Keratinocyte (primary cell): ENCODE results near the gene KRT6C. TPM values are rescaled to one million over a fixed set of nuclear protein-coding genes. Genes with fewer than 3 reads are reported as not detected.

Experiments used
- DNase-seq: peaks from one replicate; pipeline ENCODE4 v3.0.0-alpha.2; 2011; ENCODE audit warnings: low read depth, missing footprints, low spot score
- FAIRE-seq: peaks from 2 replicates; lab custom pipeline; 2011; peaks lifted over from hg19 to GRCh38; lab: Jason Lieb, UNC
- H2AFZ ChIP-seq: 2 replicates; pipeline ENCODE4 v1.6.0; 2012; ENCODE audit warnings: low read length, control low read depth, inconsistent platforms; ENCODE audit not compliant: control insufficient read depth
- H3K27ac ChIP-seq: 2 replicates; pipeline ENCODE4 v1.5.1; 2011; ENCODE audit warnings: low read length; ENCODE audit not compliant: control insufficient read depth, insufficient read depth
- H3K27me3 ChIP-seq: 3 replicates; pipeline ENCODE4 v1.6.0; 2011; ENCODE audit warnings: low read length; ENCODE audit not compliant: control insufficient read depth, insufficient read depth; ENCODE audit errors: extremely low read depth
- H3K36me3 ChIP-seq, 2 experiments: 2 replicates in 1 of 2; 3 replicates in 1 of 2; pipeline ENCODE4 v1.5.1; 2011; ENCODE audit warnings: low read length in 2 of 2, mild to moderate bottlenecking in 1 of 2; ENCODE audit not compliant: control insufficient read depth in 2 of 2, insufficient read depth in 2 of 2; ENCODE audit errors: extremely low read depth in 1 of 2
- H3K4me1 ChIP-seq: 3 replicates; pipeline ENCODE4 v1.5.1; 2011; ENCODE audit warnings: low read length; ENCODE audit not compliant: control insufficient read depth, insufficient read depth; ENCODE audit errors: extremely low read depth
- H3K4me2 ChIP-seq: 3 replicates; pipeline ENCODE4 v1.6.0; 2011; ENCODE audit warnings: low read depth, low read length; ENCODE audit not compliant: control insufficient read depth, insufficient read depth; ENCODE audit errors: extremely low read depth
- H3K4me3 ChIP-seq, 3 experiments: fragments of 200-600 bp in 1 of 3; sonication (generic) in 1 of 3; 2 replicates in 2 of 3; 3 replicates in 1 of 3; pipeline ENCODE4 v1.5.1; 2011 to 2016; ENCODE audit warnings: low read length in 3 of 3, mild to moderate bottlenecking in 3 of 3, control low read depth in 2 of 3, inconsistent platforms in 1 of 3, low read depth in 1 of 3, mixed read lengths in 1 of 3, mixed run types in 1 of 3, moderate library complexity in 1 of 3; ENCODE audit not compliant: control insufficient read depth in 2 of 3, insufficient read depth in 2 of 3; ENCODE audit errors: extremely low read depth in 1 of 3
- H3K79me2 ChIP-seq: 2 replicates; pipeline ENCODE4 v1.6.0; 2012; ENCODE audit warnings: low read length; ENCODE audit not compliant: control insufficient read depth, insufficient read depth
- H3K9ac ChIP-seq: 3 replicates; pipeline ENCODE4 v1.6.0; 2011; ENCODE audit warnings: low read length; ENCODE audit not compliant: control insufficient read depth, insufficient read depth; ENCODE audit errors: extremely low read depth
- H3K9me1 ChIP-seq: 3 replicates; pipeline ENCODE4 v1.6.0; 2011; ENCODE audit warnings: low read length; ENCODE audit not compliant: control insufficient read depth, insufficient read depth; ENCODE audit errors: extremely low read depth
- H3K9me3 ChIP-seq: 2 replicates; pipeline ENCODE4 v1.5.1; 2012; ENCODE audit warnings: low read depth, low read length; ENCODE audit not compliant: control insufficient read depth
- H4K20me1 ChIP-seq: 3 replicates; pipeline ENCODE4 v1.6.0; 2011; ENCODE audit warnings: low read length; ENCODE audit not compliant: control insufficient read depth, insufficient read depth; ENCODE audit errors: extremely low read depth
- EZH2 ChIP-seq: IDR thresholded peaks from one replicate; pipeline ENCODE4 v1.6.1; 2012; ENCODE audit warnings: inconsistent platforms, mild to moderate bottlenecking, low read length, moderate library complexity
- dilution Hi-C: fragments of 300-500 bp; cut with MboI; formaldehyde crosslinking; loops from one replicate; pipeline ENCODE4 v1.7.0; 2020; ENCODE audit warnings: low sequenced_read_pairs; ENCODE audit not compliant: extremely low pct_ligation_motif_present
- polyA plus RNA-seq, 5 experiments: library from polyadenylated mRNA; depleted of rRNA in 3 of 5; stranded (reverse) in 3 of 5; stranded (forward) in 1 of 5; unstranded in 1 of 5; fragments of >200 nt; gene quantifications; 1 replicate in 1 of 5; 2 replicates in 3 of 5; 3 replicates in 1 of 5; pipeline versions ENCODE4 v1.2.1 to v1.2.3, GENCODE V29; 2011 to 2012; ENCODE audit warnings: missing spikeins in 2 of 5, low read depth in 1 of 5, low replicate concordance in 1 of 5
- TF ChIP-seq, protein P1 (sequence below), 3 experiments: IDR thresholded peaks in 1 of 3; conservative IDR thresholded peaks in 1 of 3; optimal IDR thresholded peaks in 1 of 3; 2 replicates in 2 of 3; 3 replicates in 1 of 3; pipeline versions ENCODE3 to v1.5.1; 2011; ENCODE audit warnings: low read length in 3 of 3, mild to moderate bottlenecking in 3 of 3, moderate library complexity in 2 of 3, control low read depth in 1 of 3, inconsistent platforms in 1 of 3; ENCODE audit not compliant: insufficient read depth in 2 of 3; ENCODE audit errors: extremely low read depth in 1 of 3

Gene KRT6C
- polyA plus RNA-seq, 1 donor (not counting 4 experiments of a cell fraction or from before 2014, with no cell fraction given): 357 TPM

GRCh38 chr12:52513736-52514135 is 40.1 kb upstream of the KRT6C start:
- H3K27ac ChIP-seq: peak overlapping the region; percentile 37

GRCh38 chr12:52508211-52508610 is 34.6 kb upstream of the KRT6C start:
- no peaks in the 10 kb centered on the region for H3K9me1 ChIP-seq
- H3K27me3 ChIP-seq: no peaks in the 10 kb centered on the region
- dilution Hi-C loops: no loop called here
- no peak overlapping the region for H3K4me2 ChIP-seq
- H4K20me1 ChIP-seq: no peaks in the 10 kb centered on the region
- no peak overlapping the region for H3K4me3 ChIP-seq
- H3K9me3 ChIP-seq: no peaks in the 10 kb centered on the region
- no peak overlapping the region for H3K9ac ChIP-seq
- DNase-seq: no peak
- H3K36me3 ChIP-seq: peaks cover 0 to 2% of the 10 kb centered on the region in 2 experiments
- no peaks in the 10 kb centered on the region for H3K79me2 ChIP-seq
- no peak overlapping the region for H2AFZ ChIP-seq
- TF ChIP-seq EZH2: no peak
- TF ChIP-seq, protein P1, sequence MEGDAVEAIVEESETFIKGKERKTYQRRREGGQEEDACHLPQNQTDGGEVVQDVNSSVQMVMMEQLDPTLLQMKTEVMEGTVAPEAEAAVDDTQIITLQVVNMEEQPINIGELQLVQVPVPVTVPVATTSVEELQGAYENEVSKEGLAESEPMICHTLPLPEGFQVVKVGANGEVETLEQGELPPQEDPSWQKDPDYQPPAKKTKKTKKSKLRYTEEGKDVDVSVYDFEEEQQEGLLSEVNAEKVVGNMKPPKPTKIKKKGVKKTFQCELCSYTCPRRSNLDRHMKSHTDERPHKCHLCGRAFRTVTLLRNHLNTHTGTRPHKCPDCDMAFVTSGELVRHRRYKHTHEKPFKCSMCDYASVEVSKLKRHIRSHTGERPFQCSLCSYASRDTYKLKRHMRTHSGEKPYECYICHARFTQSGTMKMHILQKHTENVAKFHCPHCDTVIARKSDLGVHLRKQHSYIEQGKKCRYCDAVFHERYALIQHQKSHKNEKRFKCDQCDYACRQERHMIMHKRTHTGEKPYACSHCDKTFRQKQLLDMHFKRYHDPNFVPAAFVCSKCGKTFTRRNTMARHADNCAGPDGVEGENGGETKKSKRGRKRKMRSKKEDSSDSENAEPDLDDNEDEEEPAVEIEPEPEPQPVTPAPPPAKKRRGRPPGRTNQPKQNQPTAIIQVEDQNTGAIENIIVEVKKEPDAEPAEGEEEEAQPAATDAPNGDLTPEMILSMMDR (optimal IDR thresholded peaks at IDR 0.05 in 1 of 3, IDR thresholded peaks at IDR 0.05 in 1 of 3, conservative IDR thresholded peaks at IDR 0.05 in 1 of 3; ENCODE audit: extremely low read depth in 1 of 3, insufficient read depth in 2 of 3, low read length in 3 of 3): no peak
- FAIRE-seq: no peak
- H3K4me1 ChIP-seq: peaks cover 7% of the 10 kb centered on the region
- H3K27ac ChIP-seq: no peak overlapping the region

More at GRCh38 chr12:52513736-52514135, 40.1 kb upstream of the KRT6C start:
- no peak overlapping the region for H2AFZ ChIP-seq
- dilution Hi-C loops: no loop called here
- FAIRE-seq (peak; percentile 92), DNase-seq (peak; percentile 71)
- no peak overlapping the region for H3K4me2 ChIP-seq
- peaks cover 20 to 34% of the 10 kb centered on the region in 2 experiments for H3K36me3 ChIP-seq
- no peak overlapping the region for H3K4me3 ChIP-seq
- no peaks in the 10 kb centered on the region for H3K27me3 ChIP-seq
- H4K20me1 ChIP-seq: peaks cover 31% of the 10 kb centered on the region
- no peaks in the 10 kb centered on the region for H3K9me1 ChIP-seq
- peaks cover 8% of the 10 kb centered on the region for H3K79me2 ChIP-seq
- no peaks in the 10 kb centered on the region for H3K9me3 ChIP-seq
- peaks cover 23% of the 10 kb centered on the region for H3K4me1 ChIP-seq
- H3K9ac ChIP-seq: no peak overlapping the region
- TF ChIP-seq, protein P1 (optimal IDR thresholded peaks at IDR 0.05 in 1 of 3, IDR thresholded peaks at IDR 0.05 in 1 of 3, conservative IDR thresholded peaks at IDR 0.05 in 1 of 3; ENCODE audit: extremely low read depth in 1 of 3, insufficient read depth in 2 of 3, low read length in 3 of 3): no peak
